ENCODE measurements around the gene FERMT2.

DNA sequence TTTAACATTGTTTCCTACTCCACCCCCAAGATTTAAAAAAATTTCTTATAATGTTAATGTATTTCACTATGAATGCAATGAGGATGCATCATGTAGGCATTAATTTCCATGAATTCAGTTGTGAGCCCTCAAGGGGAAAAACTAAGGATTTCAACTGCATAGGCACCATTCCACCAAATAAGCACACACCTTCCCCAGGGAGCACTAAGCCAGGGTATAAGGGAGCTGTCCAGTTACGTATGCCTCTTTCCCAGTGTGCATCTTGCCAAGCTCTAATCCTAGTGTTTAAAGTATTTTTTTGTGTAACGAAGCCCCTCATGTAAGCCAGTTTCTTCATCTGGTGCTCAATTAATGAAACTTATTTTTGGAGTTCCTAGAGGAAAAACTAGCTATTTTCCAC is 6.6 kb downstream of the FERMT2 start:
- TF ChIP-seq, protein P1, sequence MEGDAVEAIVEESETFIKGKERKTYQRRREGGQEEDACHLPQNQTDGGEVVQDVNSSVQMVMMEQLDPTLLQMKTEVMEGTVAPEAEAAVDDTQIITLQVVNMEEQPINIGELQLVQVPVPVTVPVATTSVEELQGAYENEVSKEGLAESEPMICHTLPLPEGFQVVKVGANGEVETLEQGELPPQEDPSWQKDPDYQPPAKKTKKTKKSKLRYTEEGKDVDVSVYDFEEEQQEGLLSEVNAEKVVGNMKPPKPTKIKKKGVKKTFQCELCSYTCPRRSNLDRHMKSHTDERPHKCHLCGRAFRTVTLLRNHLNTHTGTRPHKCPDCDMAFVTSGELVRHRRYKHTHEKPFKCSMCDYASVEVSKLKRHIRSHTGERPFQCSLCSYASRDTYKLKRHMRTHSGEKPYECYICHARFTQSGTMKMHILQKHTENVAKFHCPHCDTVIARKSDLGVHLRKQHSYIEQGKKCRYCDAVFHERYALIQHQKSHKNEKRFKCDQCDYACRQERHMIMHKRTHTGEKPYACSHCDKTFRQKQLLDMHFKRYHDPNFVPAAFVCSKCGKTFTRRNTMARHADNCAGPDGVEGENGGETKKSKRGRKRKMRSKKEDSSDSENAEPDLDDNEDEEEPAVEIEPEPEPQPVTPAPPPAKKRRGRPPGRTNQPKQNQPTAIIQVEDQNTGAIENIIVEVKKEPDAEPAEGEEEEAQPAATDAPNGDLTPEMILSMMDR (conservative IDR thresholded peaks at IDR 0.05; ENCODE audit: low read depth in 2 of 2) = no peak
- no peak for TF ChIP-seq POLR2AphosphoS5 (IDR thresholded peaks at IDR 0.05; ENCODE audit: low read depth)
- TF ChIP-seq EZH2phosphoT487 (IDR thresholded peaks at IDR 0.05; ENCODE audit: unreplicated experiment) = no peak

Data from GM23338 (cell line).